ENCODE data around the gene ACTL7A. TPM values are rescaled to one million over a fixed set of nuclear protein-coding genes. Genes with fewer than 3 reads are reported as not detected.

ACTL7A gene
- total RNA-seq, 1 donor, result not detected

- TF ChIP-seq CTCF (IDR thresholded peaks at IDR 0.05; ENCODE audit: extremely low read depth, low read depth, low read length), result no peak
- Histone ChIP-seq H2AFZ (ENCODE audit: low read length) (peak overlapping the region; percentile 72), H3K27me3 (ENCODE audit: insufficient read depth, low read length) (no peaks in the 10 kb centered on the region), H3K4me2 (ENCODE audit: insufficient read depth, low read length) (peak overlapping the region; percentile 60), H3K79me2 (ENCODE audit: insufficient read depth, low read length) (no peaks in the 10 kb centered on the region), H3K4me1 (ENCODE audit: insufficient read depth, low read length) (peaks cover 2% of the 10 kb centered on the region), H4K20me1 (ENCODE audit: insufficient read depth, low read length) (no peaks in the 10 kb centered on the region), H3K27ac (ENCODE audit: low read depth, low read length) (no peak overlapping the region), H3K9me3 (ENCODE audit: low read depth, low read length) (no peaks in the 10 kb centered on the region), H3K4me3 (ENCODE audit: insufficient read depth, low read length) (peak overlapping the region; percentile 20), H3K36me3 (ENCODE audit: insufficient read depth, low read length) (no peaks in the 10 kb centered on the region)
- DNase-seq (ENCODE audit: insufficient read length, low spot score, missing footprints), result no peak
Measured at GRCh38 chr9:108816037-108816436, 46.0 kb upstream of the ACTL7A start.

- Histone ChIP-seq H3K4me1 (ENCODE audit: insufficient read depth, low read length) (no peaks in the 10 kb centered on the region), H3K27me3 (ENCODE audit: insufficient read depth, low read length) (peaks cover 9% of the 10 kb centered on the region), H3K4me2 (ENCODE audit: insufficient read depth, low read length) (no peak overlapping the region), H3K9me3 (ENCODE audit: low read depth, low read length) (no peaks in the 10 kb centered on the region), H4K20me1 (ENCODE audit: insufficient read depth, low read length) (no peaks in the 10 kb centered on the region), H3K79me2 (ENCODE audit: insufficient read depth, low read length) (no peaks in the 10 kb centered on the region), H3K36me3 (ENCODE audit: insufficient read depth, low read length) (no peaks in the 10 kb centered on the region), H3K27ac (ENCODE audit: low read depth, low read length) (no peak overlapping the region), H3K4me3 (ENCODE audit: insufficient read depth, low read length) (no peak overlapping the region), H2AFZ (ENCODE audit: low read length) (no peak overlapping the region)
- TF ChIP-seq CTCF (IDR thresholded peaks at IDR 0.05; ENCODE audit: extremely low read depth, low read depth, low read length), result no peak
- DNase-seq (ENCODE audit: insufficient read length, low spot score, missing footprints), result no peak
Measured at GRCh38 chr9:108823829-108824228, 38.2 kb upstream of the ACTL7A start.

GRCh38 chr9:108830272-108830671 is 31.8 kb upstream of the ACTL7A start:
- no peaks in the 10 kb centered on the region for H3K79me2 ChIP-seq (ENCODE audit: insufficient read depth, low read length)

More at GRCh38 chr9:108830272-108830671, 31.8 kb upstream of the ACTL7A start:
- Histone ChIP-seq H3K9me3 (ENCODE audit: low read depth, low read length) (no peaks in the 10 kb centered on the region), H2AFZ (ENCODE audit: low read length) (no peak overlapping the region), H3K4me1 (ENCODE audit: insufficient read depth, low read length) (peaks cover 7% of the 10 kb centered on the region), H3K4me2 (ENCODE audit: insufficient read depth, low read length) (no peak overlapping the region), H3K27ac (ENCODE audit: low read depth, low read length) (no peak overlapping the region), H4K20me1 (ENCODE audit: insufficient read depth, low read length) (no peaks in the 10 kb centered on the region), H3K4me3 (ENCODE audit: insufficient read depth, low read length) (no peak overlapping the region), H3K27me3 (ENCODE audit: insufficient read depth, low read length) (peaks cover 9% of the 10 kb centered on the region), H3K36me3 (ENCODE audit: insufficient read depth, low read length) (no peaks in the 10 kb centered on the region)
- TF ChIP-seq CTCF (IDR thresholded peaks at IDR 0.05; ENCODE audit: extremely low read depth, low read depth, low read length), result no peak
- no peak for DNase-seq (ENCODE audit: insufficient read length, low spot score, missing footprints)
